GM21390 (cell line): ENCODE data around the gene OR52B2.
"Not testable (repeated sequence)": the region's sequence is repeated elsewhere in the genome, so short reads cannot be mapped to it uniquely, and the experiment has no call there.

Source experiments
- ATAC-seq: cut with Tn5 transposase; IDR thresholded peaks from one replicate; pipeline ENCODE4 v1.9.1; 2021; ENCODE audit not compliant: unreplicated experiment

Gene OR52B2

DNA sequence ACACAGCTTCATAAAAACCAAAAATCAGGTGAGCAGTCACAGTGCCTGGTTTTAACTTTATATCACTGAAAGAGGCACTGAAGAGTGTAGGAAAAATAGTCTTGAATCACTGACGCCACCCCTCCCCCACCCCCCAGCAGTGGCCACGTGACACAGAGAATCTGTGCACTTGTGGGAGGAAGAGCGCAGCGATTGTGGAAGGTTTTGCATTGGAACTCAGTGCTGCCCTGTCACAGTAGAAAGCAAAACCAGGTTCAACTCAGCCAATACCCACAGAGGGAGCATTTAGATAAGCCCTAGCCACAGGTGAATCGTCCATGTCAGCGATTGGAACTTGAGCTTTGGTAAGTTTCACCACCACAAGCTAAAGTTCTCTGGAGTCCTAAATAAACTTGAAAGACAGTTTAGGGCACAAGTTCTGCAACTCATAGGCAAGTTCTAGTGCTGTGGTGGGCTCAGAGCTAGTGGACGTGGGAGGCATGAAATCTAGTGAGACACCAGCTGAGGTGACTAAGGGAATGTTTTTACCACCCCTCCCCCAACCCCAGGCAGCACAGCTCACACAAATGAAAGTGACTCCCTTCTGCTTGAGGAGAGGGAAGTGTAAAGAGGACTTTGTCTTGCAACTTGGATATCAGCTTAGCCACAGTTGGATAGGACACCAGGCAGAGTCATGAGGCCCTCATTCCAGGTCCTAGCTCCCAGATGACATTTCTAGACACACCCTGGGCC lies 13.3 kb downstream of the OR52B2 start:
- no peak for ATAC-seq

DNA sequence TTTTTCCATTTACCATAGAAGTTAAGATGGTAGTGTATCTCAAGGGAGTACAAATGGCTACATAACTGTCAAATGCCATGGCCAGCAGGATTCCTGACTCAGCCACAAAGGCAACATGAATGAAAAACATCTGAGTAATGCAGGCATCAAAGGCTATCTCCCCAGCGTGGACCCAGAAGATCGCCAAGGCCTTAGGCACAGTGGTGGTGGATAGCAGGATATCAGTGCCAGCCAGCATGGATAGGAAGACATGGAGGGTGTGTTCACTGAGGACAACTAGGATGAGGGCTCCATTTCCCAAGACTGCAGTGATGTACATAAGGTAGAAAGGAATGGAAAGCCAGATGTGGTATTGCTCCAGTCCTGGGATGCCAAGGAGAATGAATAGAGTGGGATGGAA lies 18.0 kb downstream of the OR52B2 start:
- no peak for ATAC-seq

DNA sequence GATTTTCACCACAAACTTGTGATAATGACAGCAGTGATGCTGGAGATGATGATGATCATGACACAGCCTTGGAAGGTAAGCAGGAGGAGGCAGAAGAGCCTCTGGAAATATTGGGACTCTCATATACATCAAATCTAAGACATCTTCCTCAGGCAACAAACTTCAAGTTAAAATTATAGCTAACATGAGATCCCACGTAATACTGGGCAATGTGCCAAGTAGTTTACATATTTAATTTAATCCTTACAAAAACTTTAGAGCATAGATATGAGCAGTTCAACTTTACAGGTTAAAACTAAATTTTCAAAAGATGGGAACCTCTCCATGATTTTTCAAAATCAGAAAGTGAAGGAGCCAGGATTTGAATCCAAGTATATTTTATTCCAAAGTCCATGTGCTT lies 19.0 kb downstream of the OR52B2 start:
- no peak for ATAC-seq

DNA sequence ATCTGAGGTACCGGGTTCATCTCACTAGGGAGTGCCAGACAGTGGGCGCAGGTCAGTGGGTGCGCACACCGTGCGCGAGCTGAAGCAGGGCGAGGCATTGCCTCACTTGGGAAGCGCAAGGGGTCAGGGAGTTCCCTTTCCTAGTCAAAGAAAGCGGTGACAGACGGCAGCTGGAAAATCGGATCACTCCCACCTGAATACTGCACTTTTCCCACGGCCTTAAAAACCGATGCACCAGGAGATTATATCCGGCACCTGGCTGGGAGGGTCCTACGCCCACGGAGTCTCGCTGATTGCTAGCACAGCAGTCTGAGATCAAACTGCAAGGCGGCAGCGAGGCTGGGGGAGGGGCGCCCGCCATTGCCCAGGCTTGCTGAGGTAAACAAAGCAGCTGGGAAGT lies 26.4 kb downstream of the OR52B2 start:
- ATAC-seq: not testable (repeated sequence)

DNA sequence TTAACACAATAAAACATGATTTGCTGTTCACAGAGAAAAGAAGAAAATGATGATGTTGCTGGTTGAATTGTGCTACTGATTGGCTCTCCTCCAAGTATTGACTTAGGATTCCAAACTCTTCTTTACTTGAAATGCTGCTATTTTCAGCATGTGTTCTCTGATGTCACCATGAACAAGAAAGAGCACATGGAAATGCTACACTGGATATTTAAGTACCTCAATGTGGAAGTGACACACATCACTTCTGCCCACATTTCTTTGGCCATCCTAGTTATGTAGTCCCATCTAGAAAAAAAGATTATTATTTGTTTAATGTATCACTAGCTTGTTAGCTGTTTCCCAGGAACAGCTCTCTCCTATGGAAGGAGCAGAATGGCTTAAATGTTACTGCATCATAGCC lies 27.2 kb downstream of the OR52B2 start:
- ATAC-seq: no peak

DNA sequence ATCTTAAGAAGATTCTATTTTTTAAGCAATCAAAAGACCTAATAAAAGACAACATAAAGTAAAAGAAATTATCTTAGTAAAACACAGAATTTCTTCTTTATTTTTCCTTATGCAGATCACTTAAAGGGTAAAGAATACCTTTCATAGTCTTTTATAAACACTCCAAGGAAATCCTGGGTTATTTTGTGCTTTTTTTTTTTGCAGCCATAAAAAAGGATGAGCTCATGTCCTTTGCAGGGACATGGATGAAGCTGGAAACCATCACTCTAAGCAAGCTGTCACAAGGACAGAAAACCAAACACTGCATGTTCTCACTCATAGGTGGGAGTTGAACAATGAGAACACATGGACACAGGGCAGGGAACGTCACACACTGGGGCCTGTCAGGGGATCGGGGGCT lies 34.2 kb downstream of the OR52B2 start:
- ATAC-seq: not testable (repeated sequence)

DNA sequence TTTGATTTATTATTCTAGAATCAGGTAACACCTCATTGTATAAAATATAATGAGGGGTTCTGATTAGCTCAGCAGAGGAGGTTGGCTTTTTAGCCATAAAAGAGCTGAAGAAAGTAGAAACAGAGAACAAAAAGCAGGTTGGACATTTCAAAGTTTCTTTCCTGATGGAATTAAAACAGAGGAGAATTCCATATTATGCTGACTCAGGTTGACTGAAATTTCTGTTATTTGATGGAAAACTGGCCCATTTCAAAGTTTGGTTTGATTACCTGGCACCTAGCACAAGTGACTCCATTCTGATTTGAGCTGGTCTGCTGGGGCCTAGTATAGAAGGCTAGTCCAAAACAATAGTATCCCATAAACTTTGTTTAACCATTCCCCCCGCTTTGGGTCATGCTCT lies 37.7 kb downstream of the OR52B2 start:
- ATAC-seq: no peak

DNA sequence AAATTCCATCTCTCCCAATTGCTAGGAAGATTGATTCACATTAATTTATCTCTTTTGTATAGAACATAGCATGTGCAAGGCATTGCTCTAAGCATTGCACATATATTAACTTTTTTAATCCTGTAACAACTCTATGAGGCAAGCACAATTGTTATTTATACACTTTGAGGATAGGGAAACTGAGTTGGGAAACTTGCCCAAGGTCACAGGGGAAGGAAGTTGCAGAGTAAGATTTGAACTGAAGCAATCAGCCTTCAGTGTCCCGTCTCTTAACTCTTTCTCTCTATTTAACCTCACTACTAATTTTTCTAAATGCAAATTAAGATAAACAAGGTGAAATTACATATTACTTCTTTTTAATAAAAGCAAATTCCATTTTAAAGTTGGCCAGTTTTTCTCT lies 40.5 kb downstream of the OR52B2 start:
- ATAC-seq: no peak

DNA sequence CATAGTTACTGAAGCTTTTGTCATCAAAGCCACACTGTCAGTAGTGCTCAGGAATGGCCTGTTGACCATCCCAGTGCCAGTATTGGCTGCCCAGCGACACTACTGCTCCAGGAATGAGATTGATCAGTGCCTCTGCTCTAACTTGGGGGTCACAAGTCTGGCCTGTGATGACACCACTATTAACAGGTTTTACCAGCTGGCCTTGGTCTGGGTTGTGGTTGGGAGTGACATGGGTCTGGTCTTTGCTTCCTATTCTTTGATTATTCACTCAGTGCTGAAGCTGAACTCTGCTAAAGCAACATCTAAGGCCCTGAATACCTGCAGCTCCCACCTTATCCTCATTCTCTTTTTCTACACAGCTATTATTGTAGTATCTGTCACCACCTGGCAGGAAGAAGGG lies 41.1 kb downstream of the OR52B2 start:
- ATAC-seq: no peak

DNA sequence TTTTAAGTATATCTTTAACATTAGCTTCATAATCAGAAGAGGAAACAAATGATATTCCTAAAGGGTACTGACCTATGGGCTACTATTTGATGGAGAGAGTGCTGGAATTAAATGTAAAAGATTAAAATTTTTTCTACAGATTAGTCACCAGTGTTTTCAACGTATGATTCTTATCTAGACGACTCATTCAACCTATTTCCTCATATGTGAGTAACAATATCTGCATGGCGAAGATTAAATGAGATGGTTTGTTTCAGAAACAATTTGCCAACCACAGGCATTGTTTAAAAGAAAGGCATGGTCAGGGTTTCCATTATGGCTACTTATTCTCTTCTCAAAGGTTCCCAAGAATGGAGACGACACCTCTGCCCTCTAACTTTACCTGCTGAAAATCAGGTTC lies 42.2 kb downstream of the OR52B2 start:
- ATAC-seq: no peak

DNA sequence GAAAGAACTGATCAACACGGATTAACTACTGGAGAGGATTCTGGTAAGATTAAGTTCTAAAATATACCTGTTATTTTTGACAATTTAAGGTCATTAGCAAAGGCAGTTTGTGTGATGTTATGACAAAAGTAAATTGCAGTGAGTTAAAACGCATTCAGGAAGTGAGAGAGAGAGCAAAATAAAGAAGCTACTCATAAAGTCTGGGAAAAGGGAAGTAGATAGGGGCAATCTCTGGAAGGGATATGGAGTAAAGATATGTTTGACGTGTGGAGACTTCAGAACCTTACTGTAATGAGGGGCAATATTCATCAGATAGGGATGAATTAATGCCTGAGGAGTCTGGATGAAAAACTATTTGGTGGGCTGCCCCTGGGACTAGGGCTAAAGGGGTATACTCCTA lies 45.9 kb downstream of the OR52B2 start:
- ATAC-seq: no peak
